Suprapubic skin (tissue), 4 donors: Measurements from ENCODE around the gene USP53. TPM values are rescaled to one million over a fixed set of nuclear protein-coding genes. Genes with fewer than 3 reads are reported as not detected.

Source experiments
- DNase-seq, 2 donors: peaks; one replicate each; pipeline ENCODE4 v3.0.0-alpha.2; 2019; ENCODE audit warnings: low spot score in 2 of 2
- H3K27ac ChIP-seq: fragments of 200-600 bp; sonication (generic); one replicate; pipeline ENCODE4 v1.5.1; 2019
- H3K27me3 ChIP-seq: fragments of 200-600 bp; sonication (generic); one replicate; pipeline ENCODE4 v1.5.1; 2019
- H3K36me3 ChIP-seq: fragments of 200-600 bp; sonication (generic); one replicate; pipeline ENCODE4 v1.5.1; 2019
- H3K4me1 ChIP-seq: fragments of 200-600 bp; sonication (generic); one replicate; pipeline ENCODE4 v1.5.1; 2019
- H3K4me3 ChIP-seq: fragments of 200-600 bp; sonication (generic); one replicate; pipeline ENCODE4 v1.5.1; 2019; ENCODE audit warnings: mild to moderate bottlenecking
- H3K9me3 ChIP-seq: fragments of 200-600 bp; sonication (generic); one replicate; pipeline ENCODE4 v1.5.1; 2019
- EP300 ChIP-seq: sonication (generic); formaldehyde crosslinking; IDR thresholded peaks from one replicate; pipeline ENCODE4 v1.6.1; 2017; ENCODE audit warnings: antibody characterized with exemption
- POLR2A ChIP-seq, 2 donors: fragments of 450-650 bp; IDR thresholded peaks; one replicate each; pipeline ENCODE4 v1.6.1; 2017; ENCODE audit warnings: antibody characterized with exemption in 2 of 2, mild to moderate bottlenecking in 2 of 2, moderate library complexity in 2 of 2
- POLR2AphosphoS5 ChIP-seq, 3 donors: sonication (generic); formaldehyde crosslinking; IDR thresholded peaks; one replicate each; pipeline ENCODE4 v1.6.1; 2017; ENCODE audit warnings: antibody characterized with exemption in 3 of 3
- WGBS: methylation state at CpG from one replicate; pipeline ENCODE4 v1.1.5; 2018; 5-methylcytosine and 5-hydroxymethylcytosine counted together
- total RNA-seq, 4 donors: library from RNA; depleted of rRNA; stranded (reverse); fragments of >200 nt; gene quantifications; one replicate each; pipeline ENCODE4 v1.1.0, GENCODE V29; 2016
- TF ChIP-seq, protein P1 (sequence below), 2 donors: fragments of 200-600 bp in 1 of 2; fragments of 450-650 bp in 1 of 2; sonication (generic) in 1 of 2; IDR thresholded peaks; one replicate each; pipeline ENCODE4 v1.5.1; 2016 to 2019; ENCODE audit warnings: antibody characterized with exemption in 2 of 2, mild to moderate bottlenecking in 1 of 2, moderate library complexity in 1 of 2

The USP53 gene
- total RNA-seq, 4 donors from 2014 or later = 21.1 to 57.3 (median 37.8) TPM

DNA sequence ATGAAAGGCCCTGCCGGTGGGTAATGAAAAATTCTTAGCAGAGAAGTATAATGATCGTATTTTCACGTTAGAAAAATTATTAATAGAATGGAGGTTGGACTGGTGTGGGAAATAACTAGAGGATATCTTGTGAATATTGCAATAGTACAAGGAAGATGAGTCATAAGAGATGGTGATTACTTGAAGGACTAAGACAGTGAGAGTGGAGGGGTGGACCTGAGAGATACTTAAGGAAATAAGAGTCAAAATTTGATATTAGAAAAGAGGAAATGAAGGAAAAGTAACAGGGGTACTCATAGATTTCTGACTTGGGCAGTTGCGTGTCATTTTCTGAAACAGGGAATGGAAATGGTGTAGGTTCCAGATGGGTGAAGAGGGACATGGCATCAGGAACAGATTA is 1.7 kb upstream of the USP53 start:
- Histone ChIP-seq H3K27me3 (no peaks in the 10 kb centered on the region), H3K4me3 (no peak overlapping the region), H3K27ac (peak overlapping the region; percentile 79), H3K9me3 (no peaks in the 10 kb centered on the region), H3K4me1 (peaks cover 41% of the 10 kb centered on the region), H3K36me3 (no peaks in the 10 kb centered on the region)
- 79% methylated on average over 4 of the region's 4 CpGs for WGBS
- no peak for DNase-seq
- TF ChIP-seq, protein P1, sequence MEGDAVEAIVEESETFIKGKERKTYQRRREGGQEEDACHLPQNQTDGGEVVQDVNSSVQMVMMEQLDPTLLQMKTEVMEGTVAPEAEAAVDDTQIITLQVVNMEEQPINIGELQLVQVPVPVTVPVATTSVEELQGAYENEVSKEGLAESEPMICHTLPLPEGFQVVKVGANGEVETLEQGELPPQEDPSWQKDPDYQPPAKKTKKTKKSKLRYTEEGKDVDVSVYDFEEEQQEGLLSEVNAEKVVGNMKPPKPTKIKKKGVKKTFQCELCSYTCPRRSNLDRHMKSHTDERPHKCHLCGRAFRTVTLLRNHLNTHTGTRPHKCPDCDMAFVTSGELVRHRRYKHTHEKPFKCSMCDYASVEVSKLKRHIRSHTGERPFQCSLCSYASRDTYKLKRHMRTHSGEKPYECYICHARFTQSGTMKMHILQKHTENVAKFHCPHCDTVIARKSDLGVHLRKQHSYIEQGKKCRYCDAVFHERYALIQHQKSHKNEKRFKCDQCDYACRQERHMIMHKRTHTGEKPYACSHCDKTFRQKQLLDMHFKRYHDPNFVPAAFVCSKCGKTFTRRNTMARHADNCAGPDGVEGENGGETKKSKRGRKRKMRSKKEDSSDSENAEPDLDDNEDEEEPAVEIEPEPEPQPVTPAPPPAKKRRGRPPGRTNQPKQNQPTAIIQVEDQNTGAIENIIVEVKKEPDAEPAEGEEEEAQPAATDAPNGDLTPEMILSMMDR (IDR thresholded peaks at IDR 0.05) = no peak
- TF ChIP-seq POLR2A (IDR thresholded peaks at IDR 0.05) (no peak), POLR2AphosphoS5 (IDR thresholded peaks at IDR 0.05) (no peak), EP300 (no peak)

DNA sequence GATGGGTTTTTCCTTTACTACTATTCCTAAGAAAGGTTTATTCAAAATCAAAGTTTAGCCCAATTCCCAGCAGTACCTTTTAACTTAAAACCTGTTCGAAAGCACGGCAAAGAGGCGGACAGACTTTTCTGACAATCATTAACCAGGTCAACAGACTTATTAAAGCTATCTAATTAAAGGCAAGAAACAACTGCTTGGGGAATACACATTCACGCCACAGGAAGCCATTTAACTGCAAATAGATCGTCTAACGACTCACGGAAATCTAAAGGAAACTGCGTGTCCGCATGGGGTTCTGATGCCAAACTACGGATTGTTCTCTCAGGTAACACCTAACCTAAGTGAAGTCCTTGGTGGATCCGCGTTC is 663 bp upstream of the USP53 start:
- 2% methylated on average over 12 of the region's 12 CpGs for WGBS
- peak overlapping the region; percentile 99 for H3K27ac ChIP-seq
- H3K4me3 ChIP-seq = peak overlapping the region; percentile 94
- peak in 1 of 2 donors; percentile 59 for DNase-seq
- H3K36me3 ChIP-seq = no peaks in the 10 kb centered on the region
- TF ChIP-seq, protein P1 (IDR thresholded peaks at IDR 0.05) = no peak
- TF ChIP-seq POLR2A (IDR thresholded peaks at IDR 0.05) = no peak
- no peak for TF ChIP-seq EP300
- TF ChIP-seq POLR2AphosphoS5 (IDR thresholded peaks at IDR 0.05) = no peak
- H3K27me3 ChIP-seq = no peaks in the 10 kb centered on the region
- peaks cover 37% of the 10 kb centered on the region for H3K4me1 ChIP-seq
- no peaks in the 10 kb centered on the region for H3K9me3 ChIP-seq

DNA sequence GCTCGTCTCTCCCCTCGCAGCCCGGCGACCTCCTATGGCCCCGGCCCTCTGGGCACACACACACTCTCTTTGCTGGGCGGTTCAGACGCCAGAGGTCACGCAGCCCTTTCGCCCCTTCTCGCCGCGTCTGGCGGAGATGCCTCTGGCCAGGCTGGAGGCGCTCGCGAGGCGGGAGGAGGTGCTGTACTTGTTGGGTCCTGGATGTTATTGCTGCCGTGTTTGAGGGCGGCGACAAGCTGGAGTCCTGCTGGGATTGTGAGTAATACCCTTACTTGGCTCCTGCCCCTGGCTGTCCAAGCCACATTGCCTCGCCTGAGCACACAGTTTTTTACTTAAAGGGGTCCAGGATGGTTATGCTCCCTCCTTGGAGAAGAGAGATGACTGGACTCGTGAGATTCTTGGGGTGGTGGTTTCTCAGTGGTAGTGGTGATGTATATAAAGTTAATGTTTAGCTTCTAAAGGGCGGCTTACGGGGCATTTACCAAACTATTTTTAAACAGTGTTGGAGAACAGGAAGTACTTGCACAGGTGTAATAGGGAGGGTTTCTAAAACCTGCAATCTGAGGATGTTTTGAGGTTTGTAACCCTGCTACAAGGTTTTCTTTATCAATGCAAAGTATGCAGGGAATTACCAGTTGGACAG is 572 bp downstream of the USP53 start:
- Histone ChIP-seq H3K4me1 (peaks cover 34% of the 10 kb centered on the region), H3K4me3 (peak overlapping the region; percentile 94), H3K36me3 (peaks cover 5% of the 10 kb centered on the region), H3K27ac (peak overlapping the region; percentile 99), H3K9me3 (no peaks in the 10 kb centered on the region), H3K27me3 (no peaks in the 10 kb centered on the region)
- peak; percentile 92 to 94 for DNase-seq
- WGBS = 0% methylated on average over 10 of the region's 24 CpGs
- TF ChIP-seq POLR2A (IDR thresholded peaks at IDR 0.05) (peak in 1 of 2 donors; percentile 9), POLR2AphosphoS5 (IDR thresholded peaks at IDR 0.05) (peak; percentile 24 to 71 (median 50)), EP300 (no peak)
- TF ChIP-seq, protein P1 (IDR thresholded peaks at IDR 0.05) = peak in 1 of 2 donors; percentile 11

DNA sequence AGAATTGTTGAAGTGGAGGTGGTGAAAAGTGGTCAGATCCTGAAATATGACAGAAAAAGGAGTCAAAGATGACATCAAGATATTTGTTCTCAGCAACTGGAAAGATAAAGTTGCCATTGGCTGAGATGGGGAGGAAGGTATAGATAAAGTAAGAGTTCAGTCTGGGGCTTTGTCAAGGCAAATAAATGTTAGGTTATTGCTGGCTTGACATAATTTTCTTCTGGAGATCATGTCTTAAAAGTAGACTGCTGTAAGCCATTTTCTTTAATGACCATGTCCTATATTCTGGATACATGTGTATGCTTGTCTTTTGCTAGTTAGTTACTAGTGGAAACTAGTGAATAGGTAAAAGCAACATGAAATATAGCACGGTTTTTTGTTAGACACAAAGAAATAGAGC is 5.6 kb downstream of the USP53 start:
- H3K36me3 ChIP-seq = peaks cover 35% of the 10 kb centered on the region
- H3K4me1 ChIP-seq = peaks cover 14% of the 10 kb centered on the region
- WGBS = 82% methylated on average over 1 of the region's 1 CpG
- no peak for DNase-seq
- no peaks in the 10 kb centered on the region for H3K27me3 ChIP-seq
- H3K4me3 ChIP-seq = no peak overlapping the region
- H3K27ac ChIP-seq = no peak overlapping the region
- no peaks in the 10 kb centered on the region for H3K9me3 ChIP-seq
- TF ChIP-seq POLR2AphosphoS5 (IDR thresholded peaks at IDR 0.05) (no peak), EP300 (no peak), POLR2A (IDR thresholded peaks at IDR 0.05) (no peak)
- TF ChIP-seq, protein P1 (IDR thresholded peaks at IDR 0.05) = no peak

DNA sequence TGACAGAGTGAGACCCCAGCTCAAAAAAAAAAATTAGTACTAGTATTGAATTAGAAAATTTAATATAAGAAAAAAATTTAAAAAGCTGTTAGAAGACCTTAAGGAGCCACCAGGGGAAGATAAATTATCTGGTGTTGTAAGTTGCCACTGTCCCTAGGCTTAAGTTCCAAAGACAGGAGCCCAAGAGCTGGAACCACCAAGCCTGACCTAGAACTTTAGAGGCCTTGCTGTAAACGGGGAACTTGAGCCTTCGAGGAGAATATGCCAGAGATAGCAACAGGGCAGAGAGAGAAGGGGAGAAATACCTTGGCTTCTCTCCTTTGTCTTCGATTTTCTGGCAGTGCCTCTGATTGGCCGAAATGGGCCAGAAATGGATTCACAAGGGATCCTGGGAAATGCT is 8.9 kb downstream of the USP53 start:
- no peaks in the 10 kb centered on the region for H3K9me3 ChIP-seq

More for the DNA sequence above, 8.9 kb downstream of the USP53 start:
- TF ChIP-seq, protein P1 (IDR thresholded peaks at IDR 0.05) = no peak
- TF ChIP-seq EP300 (no peak), POLR2A (IDR thresholded peaks at IDR 0.05) (no peak), POLR2AphosphoS5 (IDR thresholded peaks at IDR 0.05) (no peak)
- Histone ChIP-seq H3K4me3 (no peak overlapping the region), H3K4me1 (no peaks in the 10 kb centered on the region), H3K36me3 (peaks cover 39% of the 10 kb centered on the region), H3K27me3 (no peaks in the 10 kb centered on the region), H3K27ac (no peak overlapping the region)
- WGBS = 82% methylated on average over 4 of the region's 4 CpGs
- DNase-seq = no peak
